Measurements from ENCODE around the gene SASH1. TPM values are rescaled to one million over a fixed set of nuclear protein-coding genes. Genes with fewer than 3 reads are reported as not detected.

Gene SASH1
- total RNA-seq, 2 donors from 2014 or later = 21.0 to 49.8 TPM

DNA sequence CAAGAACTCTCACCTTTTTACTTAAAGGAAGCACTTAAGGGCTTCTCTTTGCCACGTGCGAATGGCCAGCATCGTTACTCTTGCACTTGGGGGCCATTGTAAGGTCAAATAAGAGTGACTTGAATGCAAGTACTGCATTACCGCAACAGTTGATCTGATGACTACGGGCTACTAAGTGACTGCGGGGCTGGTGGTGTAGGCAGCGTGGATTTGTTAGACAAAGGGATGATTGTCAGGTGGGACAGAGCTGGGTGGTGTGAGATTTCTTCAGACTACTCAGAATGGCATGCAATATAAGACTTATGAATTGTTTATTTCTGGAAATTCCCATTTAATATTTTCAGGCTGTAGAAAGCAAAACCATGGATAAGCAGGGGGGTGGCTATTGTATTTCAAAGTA lies 204.5 kb downstream of the SASH1 start:
- no peak for ATAC-seq
- 87 to 97% methylated on average over 7 of the region's 7 CpGs for WGBS, 2 donors
- peaks cover 0 to 3% of the 10 kb centered on the region in 2 donors for H3K36me3 ChIP-seq (replicated peaks in 1 of 2; ENCODE audit: insufficient read depth in 1 of 2, low read depth in 2 of 2)
- no peak overlapping the region for H3K4me3 ChIP-seq
- TF ChIP-seq, protein P1, sequence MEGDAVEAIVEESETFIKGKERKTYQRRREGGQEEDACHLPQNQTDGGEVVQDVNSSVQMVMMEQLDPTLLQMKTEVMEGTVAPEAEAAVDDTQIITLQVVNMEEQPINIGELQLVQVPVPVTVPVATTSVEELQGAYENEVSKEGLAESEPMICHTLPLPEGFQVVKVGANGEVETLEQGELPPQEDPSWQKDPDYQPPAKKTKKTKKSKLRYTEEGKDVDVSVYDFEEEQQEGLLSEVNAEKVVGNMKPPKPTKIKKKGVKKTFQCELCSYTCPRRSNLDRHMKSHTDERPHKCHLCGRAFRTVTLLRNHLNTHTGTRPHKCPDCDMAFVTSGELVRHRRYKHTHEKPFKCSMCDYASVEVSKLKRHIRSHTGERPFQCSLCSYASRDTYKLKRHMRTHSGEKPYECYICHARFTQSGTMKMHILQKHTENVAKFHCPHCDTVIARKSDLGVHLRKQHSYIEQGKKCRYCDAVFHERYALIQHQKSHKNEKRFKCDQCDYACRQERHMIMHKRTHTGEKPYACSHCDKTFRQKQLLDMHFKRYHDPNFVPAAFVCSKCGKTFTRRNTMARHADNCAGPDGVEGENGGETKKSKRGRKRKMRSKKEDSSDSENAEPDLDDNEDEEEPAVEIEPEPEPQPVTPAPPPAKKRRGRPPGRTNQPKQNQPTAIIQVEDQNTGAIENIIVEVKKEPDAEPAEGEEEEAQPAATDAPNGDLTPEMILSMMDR (IDR thresholded peaks at IDR 0.05) = no peak
- TF ChIP-seq POLR2A (IDR thresholded peaks at IDR 0.05) = no peak
- no peak overlapping the region for H3K27ac ChIP-seq
- DNase-seq = no peak
- no peaks in the 10 kb centered on the region for H3K9me3 ChIP-seq
- no peaks in the 10 kb centered on the region for H3K27me3 ChIP-seq
- intact Hi-C loops (cut with DNase I) = no loop called here
- peaks cover 12% of the 10 kb centered on the region for H3K4me1 ChIP-seq

DNA sequence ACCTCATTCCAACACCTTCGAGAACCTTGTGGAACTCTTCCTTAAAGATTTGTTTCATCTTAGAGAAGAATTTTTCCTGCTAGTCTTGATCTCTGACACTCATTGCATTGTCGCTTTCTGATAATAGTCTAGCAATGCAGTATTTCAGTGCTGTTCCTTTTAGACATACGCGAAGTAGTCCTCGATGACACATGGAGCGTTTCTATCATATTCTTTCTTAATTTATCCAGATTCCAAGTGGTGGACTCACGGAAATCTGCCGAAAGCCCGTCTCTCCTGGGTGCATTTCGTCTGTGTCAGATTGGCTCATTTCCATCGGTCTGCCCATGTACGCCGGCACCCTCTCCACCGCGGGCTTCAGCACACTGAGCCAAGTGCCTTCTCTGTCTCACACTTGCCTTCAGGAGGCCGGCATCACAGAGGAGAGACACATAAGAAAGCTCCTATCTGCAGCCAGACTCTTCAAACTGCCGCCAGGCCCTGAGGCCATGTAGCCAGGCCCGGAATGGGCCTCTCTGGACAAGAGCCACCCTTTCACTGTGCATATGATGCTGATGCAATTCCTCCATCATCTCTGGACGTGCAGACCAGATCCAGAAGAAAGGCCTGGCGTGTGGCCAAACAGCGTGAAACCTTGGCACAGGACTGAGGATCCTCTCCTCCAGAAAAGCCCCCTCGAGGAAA lies 205.6 kb downstream of the SASH1 start:
- TF ChIP-seq, protein P1 (IDR thresholded peaks at IDR 0.05) = no peak
- TF ChIP-seq POLR2A (IDR thresholded peaks at IDR 0.05) = no peak
- Histone ChIP-seq H3K4me3 (no peak overlapping the region), H3K27me3 (no peaks in the 10 kb centered on the region), H3K36me3 (replicated peaks in 1 of 2; ENCODE audit: insufficient read depth in 1 of 2, low read depth in 2 of 2) (peaks cover 0 to 3% of the 10 kb centered on the region in 2 donors), H3K27ac (no peak overlapping the region), H3K9me3 (no peaks in the 10 kb centered on the region), H3K4me1 (peaks cover 12% of the 10 kb centered on the region)
- intact Hi-C loops (cut with DNase I) = no loop called here
- WGBS, 2 donors = 87 to 91% methylated on average over 20 to 22 of the region's 22 CpGs
- ATAC-seq (no peak), DNase-seq (no peak)

DNA sequence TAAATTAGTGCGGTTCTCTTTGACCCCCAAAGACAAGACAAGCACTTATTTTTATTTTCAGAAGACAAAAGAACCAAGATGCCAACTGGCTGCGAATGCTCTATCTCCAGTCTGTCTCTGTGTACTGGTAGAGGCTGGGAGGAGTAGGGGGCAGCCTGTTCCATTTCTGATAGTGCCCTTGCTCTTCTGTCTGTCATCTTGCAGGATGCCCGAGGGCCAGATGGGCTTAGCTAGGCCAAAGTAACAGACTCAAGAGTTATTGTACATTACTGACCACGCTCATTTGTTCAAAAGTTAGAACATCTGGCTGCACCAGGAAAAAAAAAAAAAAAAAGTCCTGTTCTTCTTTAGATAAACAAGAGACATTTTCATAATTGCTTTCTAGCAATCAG lies 206.1 kb downstream of the SASH1 start:
- WGBS, 2 donors = 78 to 83% methylated on average over 4 of the region's 4 CpGs

DNA sequence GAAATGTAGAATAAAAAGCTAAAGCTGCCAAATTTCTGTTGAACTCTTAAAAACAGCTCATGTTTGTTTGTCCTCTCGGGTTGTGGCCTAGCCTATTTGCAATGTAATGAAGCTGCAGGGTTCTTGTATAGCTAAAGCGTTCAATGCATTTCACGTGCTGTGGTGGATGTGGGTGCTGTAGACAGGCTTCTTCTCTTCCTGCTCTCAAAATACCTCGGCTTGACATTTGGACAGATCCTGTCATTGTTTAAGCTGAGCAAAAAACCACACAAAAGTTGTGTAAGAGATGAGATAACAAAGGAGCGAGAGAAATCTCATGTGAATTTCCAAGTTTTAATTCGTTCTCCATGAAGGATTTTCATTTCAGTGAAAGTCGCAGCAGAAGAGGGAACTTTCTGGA lies 207.9 kb downstream of the SASH1 start:
- Histone ChIP-seq H3K9me3 (no peaks in the 10 kb centered on the region), H3K36me3 (replicated peaks in 1 of 2; ENCODE audit: insufficient read depth in 1 of 2, low read depth in 2 of 2) (peaks cover 0 to 1% of the 10 kb centered on the region in 2 donors), H3K27me3 (no peaks in the 10 kb centered on the region), H3K27ac (no peak overlapping the region), H3K4me3 (no peak overlapping the region), H3K4me1 (peaks cover 12% of the 10 kb centered on the region)
- ATAC-seq (no peak), DNase-seq (no peak)
- WGBS, 2 donors = 48 to 59% methylated on average over 7 of the region's 7 CpGs
- intact Hi-C loops (cut with DNase I) = no loop called here
- no peak for TF ChIP-seq POLR2A (IDR thresholded peaks at IDR 0.05)
- TF ChIP-seq, protein P1 (IDR thresholded peaks at IDR 0.05) = no peak

More for the DNA sequence above, 206.1 kb downstream of the SASH1 start:
- TF ChIP-seq, protein P1 (IDR thresholded peaks at IDR 0.05) = no peak
- no peak for TF ChIP-seq POLR2A (IDR thresholded peaks at IDR 0.05)
- Histone ChIP-seq H3K4me3 (no peak overlapping the region), H3K9me3 (no peaks in the 10 kb centered on the region), H3K36me3 (replicated peaks in 1 of 2; ENCODE audit: insufficient read depth in 1 of 2, low read depth in 2 of 2) (peaks cover 0 to 1% of the 10 kb centered on the region in 2 donors), H3K27ac (no peak overlapping the region), H3K27me3 (no peaks in the 10 kb centered on the region), H3K4me1 (peaks cover 12% of the 10 kb centered on the region)
- intact Hi-C loops (cut with DNase I) = no loop called here
- DNase-seq (no peak), ATAC-seq (no peak)

DNA sequence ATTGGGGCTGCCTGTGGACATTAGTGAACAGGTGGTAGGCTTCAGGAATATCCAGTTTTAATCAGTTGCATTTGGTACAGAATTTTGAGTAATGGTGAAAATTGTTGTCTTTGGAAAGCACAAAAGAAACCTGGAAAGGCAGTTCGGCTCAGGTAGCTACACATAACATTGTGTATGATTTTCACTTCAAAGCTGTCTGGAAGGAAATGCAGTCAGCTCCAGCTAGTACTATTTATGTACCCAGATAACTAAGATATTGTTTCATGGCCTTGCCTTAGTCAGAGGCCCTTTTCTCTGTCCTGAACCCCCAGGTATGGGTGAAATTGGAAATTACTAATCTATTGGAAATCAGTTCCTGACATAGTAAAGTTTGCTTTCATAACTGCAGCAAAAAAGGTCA lies 208.6 kb downstream of the SASH1 start:
- 31 to 33% methylated on average over 1 of the region's 1 CpG for WGBS, 2 donors
- Histone ChIP-seq H3K36me3 (replicated peaks in 1 of 2; ENCODE audit: insufficient read depth in 1 of 2, low read depth in 2 of 2) (no peaks in the 10 kb centered on the region), H3K9me3 (no peaks in the 10 kb centered on the region), H3K4me1 (peaks cover 12% of the 10 kb centered on the region), H3K27ac (peak overlapping the region in 1 of 4 donors; percentile 1), H3K27me3 (no peaks in the 10 kb centered on the region), H3K4me3 (no peak overlapping the region)
- intact Hi-C loops (cut with DNase I) = no loop called here
- TF ChIP-seq, protein P1 (IDR thresholded peaks at IDR 0.05) = no peak
- no peak for TF ChIP-seq POLR2A (IDR thresholded peaks at IDR 0.05)
- DNase-seq (no peak), ATAC-seq (no peak)

All from body of pancreas (tissue), 4 donors.